GM12892 (cell line): ENCODE results near the gene PTPRN2.
"Not testable (repeated sequence)": the region's sequence is repeated elsewhere in the genome, so short reads cannot be mapped to it uniquely, and the experiment has no call there.

ENCODE experiments used
- DNase-seq: peaks from one replicate; pipeline ENCODE4 v3.0.0; 2011; ENCODE audit not compliant: insufficient read length
- FAIRE-seq: peaks from 2 replicates; lab custom pipeline; 2011; peaks lifted over from hg19 to GRCh38; lab: Jason Lieb, UNC
- POLR2A ChIP-seq: IDR thresholded peaks from 2 replicates; pipeline ENCODE4 v1.6.1; 2011; ENCODE audit warnings: low read depth, low read length, control low read depth
- POLR2AphosphoS5 ChIP-seq: IDR thresholded peaks from 2 replicates; pipeline ENCODE4 v1.6.1; 2011; ENCODE audit warnings: low read depth, low read length, control low read depth
- TAF1 ChIP-seq: IDR thresholded peaks from 2 replicates; pipeline ENCODE4 v1.6.1; 2011; ENCODE audit warnings: low read depth, mild to moderate bottlenecking, control low read depth, low read length, borderline replicate concordance

PTPRN2 gene

DNA sequence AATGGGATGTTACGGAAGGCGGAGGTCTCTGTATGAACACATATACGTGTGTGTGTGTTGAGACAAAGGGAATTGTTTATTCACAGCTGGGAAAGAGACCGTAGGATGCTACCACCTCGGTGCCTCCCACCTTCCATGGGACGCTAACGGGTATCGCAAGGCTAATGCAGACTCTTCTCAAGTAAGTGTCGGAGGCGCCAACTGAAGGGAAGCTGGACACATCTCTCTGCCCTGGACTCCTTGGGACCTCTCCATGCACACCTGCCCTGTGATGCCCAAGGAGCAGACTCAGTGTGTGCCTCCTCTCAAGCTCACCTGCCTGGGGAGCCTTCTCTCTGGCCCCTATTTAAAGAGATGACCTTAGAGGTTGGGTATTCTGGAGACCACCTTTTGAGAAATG is 1020.0 kb downstream of the PTPRN2 start:
- TF ChIP-seq POLR2A (no peak), POLR2AphosphoS5 (no peak), TAF1 (no peak)
- DNase-seq = no peak
- FAIRE-seq = no peak

DNA sequence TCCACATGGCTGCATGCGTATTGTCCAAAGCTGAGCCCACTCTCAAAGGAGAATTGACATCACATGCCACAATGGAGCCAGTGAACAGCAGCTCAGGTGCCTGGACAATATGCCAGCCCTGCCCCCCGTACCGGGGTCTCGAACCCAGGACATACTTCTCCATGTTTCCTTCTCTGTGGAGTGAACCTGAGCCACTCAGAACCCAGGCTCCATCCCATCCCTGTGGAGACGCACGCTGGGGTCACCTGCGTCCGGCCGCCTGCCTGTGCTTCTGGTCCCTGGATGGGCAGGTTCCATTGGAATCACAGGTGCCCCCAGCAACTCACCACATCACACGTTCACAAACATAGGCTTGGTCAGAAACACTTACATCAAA is 1021.0 kb downstream of the PTPRN2 start:
- TF ChIP-seq POLR2A = no peak
- TF ChIP-seq POLR2AphosphoS5 = no peak
- TF ChIP-seq TAF1 = no peak
- DNase-seq (no peak), FAIRE-seq (no peak)

DNA sequence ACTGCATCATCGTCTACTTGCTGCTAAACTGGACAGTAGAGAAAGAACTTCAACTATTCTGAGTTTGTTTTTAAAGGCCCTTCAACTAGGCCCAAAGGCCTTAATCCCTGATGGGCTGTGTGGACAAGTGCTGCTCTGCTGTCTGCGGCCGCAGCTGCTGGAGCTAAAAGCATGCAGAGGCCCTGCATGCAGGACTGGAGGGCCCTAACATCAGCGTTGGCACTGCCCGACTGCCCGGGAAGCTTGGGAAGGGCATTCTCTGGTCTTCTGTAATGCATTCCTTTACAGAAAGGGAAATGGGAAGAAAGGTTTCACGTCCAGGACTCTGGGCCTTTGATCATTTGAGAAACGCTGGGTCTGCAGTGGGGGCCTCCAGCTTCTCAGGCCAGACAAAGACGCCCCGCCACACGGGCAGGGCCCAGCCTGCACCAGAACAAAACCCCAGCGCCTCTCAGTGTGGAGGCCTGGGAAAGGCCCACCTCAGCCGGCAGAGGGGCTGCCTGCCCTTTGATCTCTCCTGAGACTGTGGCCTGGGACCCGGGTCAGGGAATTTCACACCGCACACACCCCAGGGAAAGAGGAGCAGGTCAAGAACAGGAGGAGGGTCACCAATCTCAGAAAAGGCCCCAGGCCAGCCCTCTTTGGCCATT is 1021.5 kb downstream of the PTPRN2 start:
- TF ChIP-seq POLR2A = no peak
- no peak for TF ChIP-seq TAF1
- no peak for TF ChIP-seq POLR2AphosphoS5
- DNase-seq = no peak
- no peak for FAIRE-seq

DNA sequence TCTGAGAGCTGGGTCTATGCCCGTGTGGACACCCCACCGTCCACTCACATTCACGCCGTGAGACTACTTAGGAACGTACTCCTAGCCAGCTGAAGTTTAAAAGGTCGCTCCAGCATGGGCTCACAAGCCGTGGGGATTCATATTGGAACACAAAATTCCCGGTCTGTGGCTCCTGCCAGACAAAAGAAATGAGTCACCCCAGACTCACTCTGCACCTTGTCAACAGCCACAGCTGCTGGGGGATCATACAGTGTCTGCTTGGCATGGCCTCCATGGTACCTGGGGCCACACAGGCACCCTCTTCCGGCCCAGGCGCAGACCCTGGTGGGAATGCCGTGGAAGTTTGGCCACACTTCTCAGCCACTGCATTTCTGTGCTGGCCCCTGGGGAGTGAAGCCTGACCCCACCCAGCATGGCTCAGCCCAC is 1022.4 kb downstream of the PTPRN2 start:
- DNase-seq (no peak), FAIRE-seq (no peak)
- TF ChIP-seq POLR2AphosphoS5 = no peak
- no peak for TF ChIP-seq TAF1
- no peak for TF ChIP-seq POLR2A

DNA sequence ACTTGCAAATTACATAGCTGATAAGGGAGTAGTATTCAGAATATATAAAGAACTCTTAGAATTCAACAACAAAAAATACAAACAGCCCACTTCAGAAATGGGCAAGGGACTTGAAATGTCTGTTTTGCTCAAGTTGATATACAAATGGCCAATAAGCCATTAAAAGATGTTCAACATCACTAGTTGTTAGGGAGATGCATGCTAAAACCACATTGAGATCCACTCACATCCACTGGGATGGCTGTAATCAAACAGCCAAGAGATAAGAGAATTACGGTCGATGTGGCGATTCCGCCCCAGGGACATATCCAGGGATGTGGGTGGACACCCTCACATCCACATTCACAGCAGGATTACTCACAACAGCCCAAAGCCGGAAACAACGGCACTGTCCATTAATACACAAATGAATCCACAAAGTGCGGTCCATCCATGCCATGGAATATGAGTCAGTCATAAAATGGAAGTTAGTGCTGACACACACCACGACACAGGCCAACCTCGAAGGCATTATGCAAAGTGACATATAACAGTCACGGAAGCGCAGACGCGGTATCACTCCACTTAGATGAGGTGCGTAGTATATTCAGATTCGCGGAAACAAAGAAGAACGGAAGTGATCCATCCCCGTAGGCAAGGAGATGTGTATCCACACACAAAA is 1023.0 kb downstream of the PTPRN2 start:
- TF ChIP-seq TAF1 = no peak
- no peak for TF ChIP-seq POLR2AphosphoS5
- no peak for TF ChIP-seq POLR2A
- no peak for DNase-seq
- FAIRE-seq = no peak

DNA sequence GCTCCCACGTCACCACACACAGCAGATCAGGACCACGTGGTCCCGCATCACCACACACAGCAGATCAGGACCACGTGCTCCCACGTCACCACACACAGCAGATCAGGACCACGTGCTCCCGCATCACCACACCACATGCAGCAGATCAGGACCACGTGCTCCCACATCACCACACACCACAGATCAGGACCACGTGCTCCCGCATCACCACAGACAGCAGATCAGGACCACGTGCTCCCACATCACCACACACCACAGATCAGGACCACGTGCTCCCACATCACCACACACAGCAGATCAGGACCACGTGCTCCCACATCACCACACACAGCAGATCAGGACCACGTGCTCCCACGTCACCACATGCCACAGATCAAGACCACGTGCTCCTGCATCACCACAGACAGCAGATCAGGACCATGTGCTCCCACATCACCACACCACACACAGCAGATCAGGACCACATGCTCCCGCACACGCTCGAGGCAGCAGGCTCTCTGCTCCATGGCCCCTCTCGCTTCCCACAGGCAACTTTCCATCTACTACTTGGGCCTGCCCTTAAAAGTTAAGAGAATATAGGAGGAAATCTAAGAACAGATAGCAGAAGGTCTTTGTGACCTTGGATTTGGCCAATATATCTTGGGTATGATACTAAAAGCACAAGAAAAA is 1024.0 kb downstream of the PTPRN2 start:
- not testable (repeated sequence) for DNase-seq, FAIRE-seq

DNA sequence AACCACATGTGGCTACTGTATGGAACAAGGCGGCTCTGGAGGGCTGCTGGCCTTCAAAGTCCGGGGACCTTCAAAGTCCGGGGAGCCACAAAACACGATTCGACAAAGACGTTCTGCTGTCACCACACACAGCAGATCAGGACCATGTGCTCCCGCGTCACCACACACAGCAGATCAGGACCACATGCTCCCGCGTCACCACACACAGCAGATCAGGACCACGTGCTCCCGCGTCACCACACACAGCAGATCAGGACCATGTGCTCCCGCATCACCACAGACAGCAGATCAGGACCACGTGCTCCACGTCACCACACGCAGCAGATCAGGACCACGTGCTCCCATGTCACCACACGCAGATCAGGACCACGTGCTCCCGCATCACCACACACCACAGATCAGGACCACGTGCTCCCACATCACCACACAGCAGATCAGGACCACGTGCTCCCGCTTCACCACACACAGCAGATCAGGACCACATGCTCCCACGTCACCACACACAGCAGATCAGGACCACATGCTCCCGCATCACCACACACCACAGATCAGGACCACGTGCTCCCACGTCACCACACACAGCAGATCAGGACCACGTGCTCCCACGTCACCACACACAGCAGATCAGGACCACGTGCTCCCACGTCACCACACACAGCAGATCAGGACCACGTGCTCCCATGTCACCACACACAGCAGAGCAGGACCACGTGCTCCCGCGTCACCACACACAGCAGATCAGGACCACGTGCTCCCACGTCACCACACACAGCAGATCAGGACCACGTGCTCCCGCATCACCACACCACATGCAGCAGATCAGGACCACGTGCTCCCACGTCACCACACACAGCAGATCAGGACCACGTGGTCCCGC is 1024.9 kb downstream of the PTPRN2 start:
- FAIRE-seq, DNase-seq: not testable (repeated sequence)

DNA sequence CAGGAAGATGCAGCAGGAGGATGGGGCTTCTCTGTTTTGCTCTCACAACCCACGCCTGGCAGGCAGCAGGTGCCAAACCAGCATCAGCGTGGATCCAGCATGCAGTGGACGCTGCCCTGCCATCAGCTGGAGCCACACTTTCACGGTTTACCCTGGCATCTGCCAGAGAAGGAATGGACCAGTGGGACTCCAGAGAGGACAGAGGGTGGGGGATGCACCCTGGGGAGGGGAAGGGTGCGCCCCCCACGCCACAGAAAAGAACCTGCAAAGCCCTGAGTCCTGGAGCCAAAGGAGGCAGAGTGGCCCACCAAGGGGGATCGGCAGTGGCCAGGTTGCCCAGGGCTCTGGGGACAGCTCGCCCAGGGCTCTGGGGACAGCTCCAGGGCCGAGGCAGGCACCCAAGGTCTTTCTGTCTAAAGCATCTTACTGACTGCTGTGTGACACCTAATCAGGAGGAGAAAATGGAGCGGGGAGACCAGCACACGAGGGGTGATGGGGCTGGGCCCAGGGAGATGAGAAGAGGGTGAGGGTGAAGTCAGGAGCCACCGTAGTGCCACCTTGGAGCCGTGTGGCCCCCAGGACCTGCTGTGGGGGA is 1025.7 kb downstream of the PTPRN2 start:
- FAIRE-seq (no peak), DNase-seq (no peak)
- no peak for TF ChIP-seq TAF1
- no peak for TF ChIP-seq POLR2A
- TF ChIP-seq POLR2AphosphoS5 = no peak

DNA sequence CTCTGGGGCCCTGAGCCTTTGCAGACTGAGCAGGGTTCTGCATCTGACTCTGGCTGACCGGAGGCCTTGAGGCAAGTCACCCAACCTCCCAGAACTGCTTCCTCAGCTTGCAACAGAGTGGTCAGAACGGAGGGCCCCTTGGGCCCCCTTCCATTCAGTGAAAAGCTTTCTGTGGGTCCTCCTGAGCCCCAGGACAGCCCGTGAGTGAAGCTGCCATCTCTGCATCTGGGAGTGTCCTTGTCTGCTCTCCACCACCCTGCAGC is 1026.2 kb downstream of the PTPRN2 start:
- TF ChIP-seq POLR2A (no peak), TAF1 (no peak)
- no peak for FAIRE-seq
- DNase-seq = no peak

DNA sequence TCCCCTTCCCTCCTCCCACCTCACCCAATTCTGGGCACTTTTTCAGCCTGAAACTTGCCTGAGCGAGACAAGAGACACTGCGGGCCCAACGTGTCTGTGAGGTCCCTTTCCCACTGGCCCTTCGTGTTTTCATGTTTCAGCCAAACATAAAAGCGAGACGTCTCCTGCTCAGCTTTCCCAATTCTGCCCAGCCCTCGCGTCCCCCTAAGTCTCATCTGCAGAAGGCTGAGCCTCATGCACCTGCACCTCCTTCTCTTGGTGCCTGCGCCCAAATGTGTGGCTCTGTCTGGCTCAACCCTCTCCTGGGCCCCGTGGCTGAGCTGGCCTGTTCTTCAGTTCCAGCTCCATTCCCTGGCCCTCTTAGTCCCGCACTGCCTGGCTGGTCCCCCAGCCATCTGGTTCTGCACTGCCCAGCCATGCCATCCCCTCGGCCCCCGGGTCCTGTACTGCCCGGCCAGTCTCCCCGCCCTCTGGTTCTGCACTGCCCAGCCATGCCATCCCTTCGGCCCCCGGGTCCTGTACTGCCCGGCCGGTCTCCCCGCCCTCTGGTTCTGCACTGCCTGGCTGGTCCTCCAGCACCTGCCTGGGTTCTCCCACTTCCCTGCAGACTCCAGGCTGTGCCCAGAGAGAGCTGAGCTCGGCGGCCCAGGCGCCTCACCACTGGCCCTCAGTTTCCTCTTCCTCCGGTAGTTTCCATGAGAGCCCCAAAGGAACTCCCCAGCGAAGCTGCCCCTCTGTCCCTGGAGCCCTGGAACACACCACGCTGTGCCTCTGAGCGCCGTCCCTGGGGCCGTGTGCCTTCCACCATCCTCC is 1026.7 kb downstream of the PTPRN2 start:
- FAIRE-seq = no peak
- no peak for DNase-seq
- no peak for TF ChIP-seq TAF1
- no peak for TF ChIP-seq POLR2A
- no peak for TF ChIP-seq POLR2AphosphoS5

DNA sequence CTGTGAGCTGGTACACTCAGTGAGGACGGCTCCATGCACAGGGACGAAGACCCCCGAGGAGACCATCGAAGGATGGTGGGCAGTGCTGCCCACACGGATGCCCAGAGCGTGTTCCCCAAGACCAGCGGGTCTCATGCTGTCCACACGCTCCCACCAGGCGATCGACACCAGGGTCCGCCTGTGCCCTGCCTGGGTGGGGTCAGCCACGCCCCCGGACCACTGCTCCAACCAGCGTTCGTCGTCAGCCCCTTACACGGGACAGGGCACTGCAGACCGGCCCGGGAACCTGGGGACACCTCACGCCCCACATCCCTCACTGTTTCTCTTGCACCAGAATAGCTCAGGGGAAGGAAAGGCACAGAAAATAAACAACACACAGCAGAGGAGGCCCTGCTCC is 1027.4 kb downstream of the PTPRN2 start:
- DNase-seq (no peak), FAIRE-seq (no peak)
- TF ChIP-seq TAF1 (no peak), POLR2A (no peak), POLR2AphosphoS5 (no peak)
